Activated CD4-positive, alpha-beta memory T cell treated with anti-CD3 and anti-CD28 coated beads, Interleukin-2, amount 10 ng/mL, durations not matched to agents 7 days and 5 days (primary cell): ENCODE measurements around the gene TADA1. TPM values are rescaled to one million over a fixed set of nuclear protein-coding genes. Genes with fewer than 3 reads are reported as not detected.

Experiments
- total RNA-seq, 2 experiments: library from RNA; stranded (reverse); gene quantifications; one replicate each; pipeline ENCODE4 v1.2.3, GENCODE V29; 2021

The TADA1 gene
- total RNA-seq, 2 experiments from 2014 or later = 17.0 to 17.9 TPM

Other genes starting within 250 kb of the TADA1 start
- gene POGK, start 36.8 kb downstream of the TADA1 start, total RNA-seq = 10 to 100 TPM; 34.4 to 36.5 TPM
- gene ILDR2, start 99.3 kb upstream of the TADA1 start, total RNA-seq = 1 to 10 TPM; 9.3 to 9.8 TPM
- gene MAEL, start 113.0 kb upstream of the TADA1 start, total RNA-seq = under 1 TPM; 0.40 to 0.45 TPM
- gene GPA33, start 214.1 kb upstream of the TADA1 start, total RNA-seq = under 1 TPM; 0.65 to 0.71 TPM
- gene STYXL2, start 217.8 kb upstream of the TADA1 start, total RNA-seq = not detected